ENCODE results near the gene CASKIN1. TPM values are rescaled to one million over a fixed set of nuclear protein-coding genes. Genes with fewer than 3 reads are reported as not detected.

CASKIN1 gene
- total and polyA plus RNA-seq, 2 of the 8 experiments (the other 6 are each of a cell fraction or from before 2014, with no cell fraction given) = 1.2 to 6.4 TPM

GRCh38 chr16:2199621-2200139, 3.3 kb upstream of the CASKIN1 start (continued):
- TF ChIP-seq TCF12 (IDR thresholded peaks at IDR 0.05; ENCODE audit: low read depth, low read length) = no peak

Measured in H1 (cell line).